ENCODE data around the gene KDM3B. TPM values are rescaled to one million over a fixed set of nuclear protein-coding genes. Genes with fewer than 3 reads are reported as not detected.

The KDM3B gene
- total RNA-seq, 2 donors from 2014 or later = 61.2 to 85.1 TPM

DNA sequence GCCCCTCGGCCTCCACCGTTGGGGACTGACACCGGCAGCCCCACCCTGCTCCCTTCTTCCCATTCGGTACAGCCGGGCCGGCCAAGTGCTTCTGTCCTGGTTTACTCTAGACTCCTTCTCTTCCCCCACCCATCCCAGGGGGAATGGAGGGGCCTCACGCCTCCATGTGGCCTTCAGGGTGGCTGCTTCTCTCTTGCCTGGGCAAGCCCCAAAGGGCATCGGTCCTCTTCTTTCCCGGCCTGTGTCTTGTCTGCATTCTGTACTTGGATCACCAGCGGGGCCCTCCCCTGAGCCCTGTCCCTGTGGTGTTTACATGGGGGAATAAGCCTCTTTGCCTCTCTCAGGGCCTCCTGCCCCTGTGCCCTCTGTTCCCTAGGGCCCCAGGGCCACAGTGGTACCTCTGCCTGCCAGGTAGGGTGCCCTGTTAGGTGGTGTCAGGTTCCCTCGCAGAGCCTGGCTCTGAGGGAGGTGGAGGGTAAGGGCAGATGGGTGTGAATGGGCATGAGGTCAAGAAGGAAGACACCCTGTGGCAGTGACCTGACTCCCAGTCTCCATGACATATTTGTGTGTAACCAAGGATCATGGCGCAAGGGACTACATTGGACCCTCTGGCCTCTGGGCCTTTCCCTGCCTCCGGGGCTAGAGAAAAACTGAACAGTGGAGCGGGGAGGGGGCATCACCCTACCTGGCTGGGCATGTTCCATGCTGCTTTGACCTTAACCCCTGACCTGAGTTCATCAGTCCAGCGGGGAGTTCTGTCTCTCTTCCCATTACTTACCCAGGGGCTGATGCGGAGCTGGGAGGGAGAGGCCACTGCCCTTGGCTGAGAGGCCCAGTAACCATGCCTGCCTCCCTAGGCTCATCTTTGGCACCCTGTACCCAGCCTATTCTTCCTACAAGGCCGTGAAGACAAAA is 87.9 kb downstream of the KDM3B start:
- Histone ChIP-seq H3K9me3 (no peaks in the 10 kb centered on the region), H3K4me3 (no peak overlapping the region), H3K27ac (no peak overlapping the region), H3K27me3 (replicated peaks; ENCODE audit: insufficient read depth) (no peaks in the 10 kb centered on the region), H3K36me3 (peaks cover 0 to 11% of the 10 kb centered on the region in 2 donors), H3K4me1 (replicated peaks) (no peaks in the 10 kb centered on the region)
- 64% methylated on average over 17 of the region's 17 CpGs for WGBS
- DNase-seq (ENCODE audit: low spot score) = no peak
- TF ChIP-seq POLR2AphosphoS5 (IDR thresholded peaks at IDR 0.05) (no peak), POLR2A (IDR thresholded peaks at IDR 0.05) (no peak)
- TF ChIP-seq, protein P1, sequence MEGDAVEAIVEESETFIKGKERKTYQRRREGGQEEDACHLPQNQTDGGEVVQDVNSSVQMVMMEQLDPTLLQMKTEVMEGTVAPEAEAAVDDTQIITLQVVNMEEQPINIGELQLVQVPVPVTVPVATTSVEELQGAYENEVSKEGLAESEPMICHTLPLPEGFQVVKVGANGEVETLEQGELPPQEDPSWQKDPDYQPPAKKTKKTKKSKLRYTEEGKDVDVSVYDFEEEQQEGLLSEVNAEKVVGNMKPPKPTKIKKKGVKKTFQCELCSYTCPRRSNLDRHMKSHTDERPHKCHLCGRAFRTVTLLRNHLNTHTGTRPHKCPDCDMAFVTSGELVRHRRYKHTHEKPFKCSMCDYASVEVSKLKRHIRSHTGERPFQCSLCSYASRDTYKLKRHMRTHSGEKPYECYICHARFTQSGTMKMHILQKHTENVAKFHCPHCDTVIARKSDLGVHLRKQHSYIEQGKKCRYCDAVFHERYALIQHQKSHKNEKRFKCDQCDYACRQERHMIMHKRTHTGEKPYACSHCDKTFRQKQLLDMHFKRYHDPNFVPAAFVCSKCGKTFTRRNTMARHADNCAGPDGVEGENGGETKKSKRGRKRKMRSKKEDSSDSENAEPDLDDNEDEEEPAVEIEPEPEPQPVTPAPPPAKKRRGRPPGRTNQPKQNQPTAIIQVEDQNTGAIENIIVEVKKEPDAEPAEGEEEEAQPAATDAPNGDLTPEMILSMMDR (IDR thresholded peaks at IDR 0.05) = no peak
- intact Hi-C loops (cut with DNase I) = no loop called here

DNA sequence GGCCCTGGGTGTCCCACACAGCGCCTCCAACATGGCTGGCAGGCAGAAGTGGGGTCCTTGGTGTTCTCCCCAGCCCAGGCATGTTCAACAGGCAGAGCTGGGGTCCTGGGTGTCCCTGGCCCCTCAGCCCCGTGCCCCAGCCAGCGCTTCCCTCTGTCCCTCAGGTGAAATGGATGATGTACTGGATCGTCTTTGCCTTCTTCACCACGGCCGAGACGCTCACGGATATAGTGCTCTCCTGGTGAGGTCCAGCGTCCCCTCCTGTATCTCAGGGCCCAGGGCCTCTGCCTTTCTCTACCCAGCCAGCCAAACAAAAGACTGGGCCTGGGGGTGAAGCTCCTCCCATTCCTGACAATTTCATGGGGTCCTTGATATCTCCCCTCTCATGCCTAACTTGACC is 88.7 kb downstream of the KDM3B start:
- intact Hi-C loops (cut with DNase I) = no loop called here
- H3K27me3 ChIP-seq (replicated peaks; ENCODE audit: insufficient read depth) = no peaks in the 10 kb centered on the region
- no peak for DNase-seq (ENCODE audit: low spot score)
- H3K36me3 ChIP-seq = peaks cover 0 to 3% of the 10 kb centered on the region in 2 donors
- no peak overlapping the region for H3K27ac ChIP-seq
- TF ChIP-seq POLR2A (IDR thresholded peaks at IDR 0.05) = no peak
- TF ChIP-seq, protein P1 (IDR thresholded peaks at IDR 0.05) = no peak
- TF ChIP-seq POLR2AphosphoS5 (IDR thresholded peaks at IDR 0.05) = no peak
- no peaks in the 10 kb centered on the region for H3K9me3 ChIP-seq
- 97% methylated on average over 9 of the region's 9 CpGs for WGBS
- H3K4me3 ChIP-seq = no peak overlapping the region
- H3K4me1 ChIP-seq (replicated peaks) = no peaks in the 10 kb centered on the region

DNA sequence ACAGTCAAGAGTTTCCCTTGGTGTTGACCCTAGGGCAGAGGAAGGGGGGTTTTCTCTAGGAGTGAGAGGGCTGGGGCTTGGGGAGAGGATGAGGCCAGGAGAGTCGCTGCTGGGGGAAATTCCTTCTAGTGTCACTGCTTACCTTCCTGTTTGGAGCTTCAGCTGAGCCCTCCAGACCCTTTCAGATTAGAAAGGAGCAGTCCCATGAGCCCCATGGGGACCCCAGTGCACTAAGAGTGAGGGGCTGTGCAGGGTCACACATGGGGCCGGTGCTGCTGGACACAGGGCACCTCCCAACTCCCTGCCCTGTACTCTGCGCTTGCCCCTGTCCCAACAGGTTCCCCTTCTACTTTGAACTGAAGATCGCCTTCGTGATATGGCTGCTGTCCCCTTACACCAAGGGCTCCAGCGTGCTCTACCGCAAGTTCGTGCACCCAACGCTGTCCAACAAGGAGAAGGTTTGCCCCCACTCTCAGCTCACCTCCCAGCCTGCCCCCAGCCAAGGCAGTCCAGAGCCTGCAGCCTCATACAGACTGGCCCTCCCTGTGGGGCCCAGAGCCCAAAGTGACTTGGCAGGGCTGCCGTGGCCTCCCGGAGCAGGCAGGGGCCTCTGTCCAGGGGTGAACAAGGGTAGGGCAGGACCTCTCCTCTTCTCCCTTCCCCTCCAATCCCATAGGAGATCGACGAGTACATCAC is 91.7 kb downstream of the KDM3B start:
- no peak overlapping the region for H3K4me3 ChIP-seq
- no peak overlapping the region for H3K27ac ChIP-seq
- intact Hi-C loops (cut with DNase I) = no loop called here
- DNase-seq (ENCODE audit: low spot score) = no peak
- WGBS = 84% methylated on average over 13 of the region's 13 CpGs
- no peaks in the 10 kb centered on the region for H3K27me3 ChIP-seq (replicated peaks; ENCODE audit: insufficient read depth)
- no peaks in the 10 kb centered on the region for H3K36me3 ChIP-seq
- no peaks in the 10 kb centered on the region for H3K9me3 ChIP-seq
- no peaks in the 10 kb centered on the region for H3K4me1 ChIP-seq (replicated peaks)
- TF ChIP-seq POLR2A (IDR thresholded peaks at IDR 0.05) (no peak), POLR2AphosphoS5 (IDR thresholded peaks at IDR 0.05) (no peak)
- TF ChIP-seq, protein P1 (IDR thresholded peaks at IDR 0.05) = no peak

DNA sequence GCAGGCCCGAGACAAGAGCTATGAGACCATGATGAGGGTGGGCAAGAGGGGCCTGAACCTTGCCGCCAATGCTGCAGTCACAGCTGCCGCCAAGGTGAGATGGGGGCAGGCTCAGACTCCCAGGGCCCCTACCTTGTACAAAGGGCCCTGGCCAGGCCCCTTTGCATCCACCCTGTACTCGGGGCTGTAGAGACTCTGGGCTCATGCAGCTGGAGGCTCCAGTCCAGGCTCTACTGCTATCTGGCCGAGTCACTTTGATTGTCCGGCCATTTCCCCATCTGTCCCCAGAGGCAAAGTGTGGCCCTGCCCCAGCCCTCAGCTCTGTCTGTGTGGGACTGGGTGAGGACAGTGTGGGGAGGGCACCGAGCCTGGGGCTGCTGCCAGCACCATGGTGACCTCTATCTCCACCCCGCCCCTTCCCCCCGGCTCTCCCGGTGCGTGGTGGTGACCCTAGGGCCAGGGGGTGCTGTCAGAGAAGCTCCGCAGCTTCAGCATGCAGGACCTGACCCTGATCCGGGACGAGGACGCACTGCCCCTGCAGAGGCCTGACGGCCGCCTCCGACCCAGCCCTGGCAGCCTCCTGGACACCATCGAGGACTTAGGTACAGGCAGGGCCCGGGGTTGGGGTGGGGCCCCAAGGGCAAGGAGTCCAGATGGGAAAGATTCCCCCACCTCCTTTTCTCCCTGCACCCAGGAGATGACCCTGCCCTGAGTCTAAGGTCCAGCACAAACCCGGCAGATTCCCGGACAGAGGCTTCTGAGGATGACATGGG is 92.5 kb downstream of the KDM3B start:
- TF ChIP-seq POLR2AphosphoS5 (IDR thresholded peaks at IDR 0.05) (no peak), POLR2A (IDR thresholded peaks at IDR 0.05) (no peak)
- TF ChIP-seq, protein P1 (IDR thresholded peaks at IDR 0.05) = no peak
- Histone ChIP-seq H3K9me3 (no peaks in the 10 kb centered on the region), H3K36me3 (no peaks in the 10 kb centered on the region), H3K27ac (no peak overlapping the region), H3K4me1 (replicated peaks) (peaks cover 3% of the 10 kb centered on the region), H3K4me3 (no peak overlapping the region), H3K27me3 (replicated peaks; ENCODE audit: insufficient read depth) (no peaks in the 10 kb centered on the region)
- DNase-seq (ENCODE audit: low spot score) = no peak
- intact Hi-C loops (cut with DNase I) = no loop called here
- WGBS = 89% methylated on average over 22 of the region's 22 CpGs

All from prostate gland (tissue), 2 donors.